Parathyroid adenoma (tissue), 2 donors: ENCODE data around the gene PHF13.
A peak's percentile ranks its signal among the peaks of the same experiment; 100 is the strongest.

Source experiments
- H2AFZ ChIP-seq: fragments of 300-600 bp; sonication (generic); one replicate; pipeline ENCODE4 v1.7.0; 2017; ENCODE audit warnings: antibody characterized with exemption, mild to moderate bottlenecking
- H3K27ac ChIP-seq: fragments of 300-600 bp; sonication (generic); one replicate; pipeline ENCODE4 v1.7.0; 2017
- H3K27me3 ChIP-seq: fragments of 300-600 bp; sonication (generic); one replicate; pipeline ENCODE4 v1.7.0; 2017; ENCODE audit warnings: low read length; ENCODE audit not compliant: control insufficient read depth, insufficient read depth
- H3K36me3 ChIP-seq: fragments of 300-600 bp; sonication (generic); one replicate; pipeline ENCODE4 v1.7.0; 2017; ENCODE audit warnings: low read length; ENCODE audit not compliant: control insufficient read depth, insufficient read depth
- H3K4me1 ChIP-seq: fragments of 300-600 bp; sonication (generic); one replicate; pipeline ENCODE4 v1.7.0; 2017; ENCODE audit warnings: control low read depth
- H3K4me2 ChIP-seq: fragments of 300-600 bp; sonication (generic); one replicate; pipeline ENCODE4 v1.7.0; 2017; ENCODE audit warnings: low read length
- H3K4me3 ChIP-seq: fragments of 300-600 bp; sonication (generic); one replicate; pipeline ENCODE4 v1.7.0; 2017; ENCODE audit warnings: low read depth, low read length
- H3K79me2 ChIP-seq: fragments of 300-600 bp; sonication (generic); one replicate; pipeline ENCODE4 v1.7.0; 2017; ENCODE audit warnings: control low read depth
- H3K9ac ChIP-seq: fragments of 300-600 bp; sonication (generic); one replicate; pipeline ENCODE4 v1.7.0; 2017; ENCODE audit warnings: mild to moderate bottlenecking
- H3K9me3 ChIP-seq: fragments of 300-600 bp; sonication (generic); one replicate; pipeline ENCODE4 v1.7.0; 2017; ENCODE audit warnings: low read length; ENCODE audit not compliant: control insufficient read depth
- CTCF ChIP-seq: fragments of 300-600 bp; sonication (generic); IDR thresholded peaks from one replicate; pipeline ENCODE4 v1.7.0; 2017; ENCODE audit warnings: antibody characterized with exemption, mild to moderate bottlenecking
- donor health status: primary hyperparathyroidism.

PHF13 gene

GRCh38 chr1:6619045-6619444, 5.5 kb downstream of the PHF13 start:
- H3K27me3 ChIP-seq = no peaks in the 10 kb centered on the region
- H3K4me3 ChIP-seq = no peak overlapping the region
- no peak overlapping the region for H2AFZ ChIP-seq
- no peaks in the 10 kb centered on the region for H3K36me3 ChIP-seq
- no peaks in the 10 kb centered on the region for H3K9me3 ChIP-seq
- no peaks in the 10 kb centered on the region for H3K79me2 ChIP-seq
- H3K27ac ChIP-seq = no peak overlapping the region
- peaks cover 16% of the 10 kb centered on the region for H3K4me1 ChIP-seq
- no peak overlapping the region for H3K4me2 ChIP-seq
- no peak for TF ChIP-seq CTCF
- H3K9ac ChIP-seq = no peak overlapping the region

DNA sequence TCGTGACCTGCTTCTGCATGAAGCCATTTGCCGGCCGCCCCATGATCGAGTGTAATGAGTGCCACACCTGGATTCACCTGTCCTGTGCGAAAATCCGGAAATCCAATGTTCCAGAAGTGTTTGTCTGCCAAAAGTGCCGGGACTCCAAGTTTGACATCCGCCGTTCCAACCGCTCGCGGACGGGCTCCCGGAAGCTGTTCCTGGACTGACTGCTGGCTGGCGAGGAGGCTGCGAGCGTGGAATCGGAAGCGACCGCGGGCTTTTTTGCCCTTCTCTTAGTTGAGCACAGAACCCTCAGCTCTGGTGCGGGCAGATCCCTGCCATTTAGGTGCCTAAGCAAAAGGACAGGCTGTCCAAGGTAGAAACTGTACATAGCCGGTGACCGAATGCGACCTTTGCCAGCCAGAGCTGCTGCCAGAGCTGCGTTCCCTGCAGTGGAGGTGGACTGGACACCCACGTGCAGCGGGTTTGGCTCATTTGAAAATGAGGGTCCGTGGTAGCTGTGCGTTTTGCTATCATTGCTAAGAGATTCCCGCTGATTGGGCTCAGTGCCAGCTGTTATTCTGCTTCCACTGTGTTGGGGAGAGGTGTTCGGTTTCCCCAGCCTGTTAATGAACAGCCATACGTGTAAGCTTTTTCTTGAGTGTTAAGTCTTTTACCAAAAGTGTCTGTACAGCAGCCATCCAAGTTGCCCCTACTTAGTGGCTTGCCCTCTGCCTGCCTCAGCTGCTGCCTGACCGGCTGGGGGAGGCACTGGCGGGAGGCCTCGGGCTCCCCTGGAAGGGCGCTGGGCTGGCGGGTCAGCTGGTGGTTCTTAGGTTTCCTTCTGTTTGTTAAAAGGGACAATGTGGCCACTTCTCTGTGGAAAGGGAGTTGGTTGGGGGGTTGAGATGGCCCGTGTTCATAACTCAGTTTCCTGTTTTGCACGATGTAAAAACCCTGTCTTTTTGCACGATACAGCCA, 8.2 kb downstream of the PHF13 start:
- Histone ChIP-seq H3K4me1 (peaks cover 22% of the 10 kb centered on the region), H3K4me3 (peak overlapping the region; percentile 1), H3K9ac (no peak overlapping the region), H3K4me2 (peak overlapping the region; percentile 84), H3K36me3 (no peaks in the 10 kb centered on the region), H3K79me2 (peaks cover 6% of the 10 kb centered on the region), H2AFZ (no peak overlapping the region), H3K27me3 (no peaks in the 10 kb centered on the region), H3K9me3 (no peaks in the 10 kb centered on the region), H3K27ac (peak overlapping the region; percentile 87)
- TF ChIP-seq CTCF = no peak

- TF ChIP-seq CTCF = no peak
- Histone ChIP-seq H2AFZ (no peak overlapping the region), H3K4me3 (peak overlapping the region; percentile 58), H3K36me3 (no peaks in the 10 kb centered on the region), H3K9ac (no peak overlapping the region), H3K4me2 (peak overlapping the region; percentile 84), H3K9me3 (no peaks in the 10 kb centered on the region), H3K79me2 (peaks cover 15% of the 10 kb centered on the region), H3K27ac (peak overlapping the region; percentile 87), H3K27me3 (no peaks in the 10 kb centered on the region), H3K4me1 (peaks cover 22% of the 10 kb centered on the region)
Observed at GRCh38 chr1:6622396-6623152, 9.0 kb downstream of the PHF13 start.

DNA sequence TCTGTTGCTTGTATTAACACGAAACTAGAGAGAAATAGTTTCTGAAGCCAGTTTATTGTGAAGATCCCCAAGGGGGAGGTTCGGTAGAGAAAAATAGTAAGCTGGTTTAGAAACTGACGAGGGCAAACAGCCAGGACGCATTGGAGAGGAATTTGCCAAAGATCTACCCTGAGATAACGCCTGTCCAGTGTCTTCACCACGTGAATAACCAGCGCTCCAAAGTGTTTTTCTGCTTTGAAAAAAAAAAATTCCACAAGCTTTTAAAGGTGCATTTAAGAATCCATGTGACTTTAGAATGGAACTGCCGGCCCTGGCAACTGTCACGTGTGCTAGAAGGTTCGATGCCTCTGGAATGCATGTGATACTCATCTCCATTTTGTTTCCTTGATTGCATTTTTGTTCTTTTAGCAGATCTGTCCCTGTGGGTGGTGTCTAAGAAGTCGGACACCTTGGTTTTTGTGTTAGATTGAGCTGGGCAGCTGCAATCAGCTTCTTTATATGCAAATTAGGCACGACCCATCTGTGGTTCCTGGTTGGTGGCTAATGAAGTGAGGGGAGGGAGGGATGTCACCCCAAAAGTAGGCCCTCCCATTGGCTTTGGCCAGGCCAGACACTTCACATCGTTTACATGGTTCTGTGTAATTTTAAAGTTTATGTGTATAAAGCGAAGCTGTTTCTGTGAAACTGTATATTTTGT, 9.9 kb downstream of the PHF13 start:
- H3K9me3 ChIP-seq = no peaks in the 10 kb centered on the region
- H3K9ac ChIP-seq = no peak overlapping the region
- peak overlapping the region; percentile 84 for H3K4me2 ChIP-seq
- H3K27me3 ChIP-seq = no peaks in the 10 kb centered on the region
- H3K79me2 ChIP-seq = peaks cover 20% of the 10 kb centered on the region
- no peaks in the 10 kb centered on the region for H3K36me3 ChIP-seq
- no peak for TF ChIP-seq CTCF
- H3K4me3 ChIP-seq = peak overlapping the region; percentile 58
- H3K4me1 ChIP-seq = peaks cover 22% of the 10 kb centered on the region
- H2AFZ ChIP-seq = no peak overlapping the region
- peak overlapping the region; percentile 87 for H3K27ac ChIP-seq
